ENCODE data around the gene MESP2. TPM values are rescaled to one million over a fixed set of nuclear protein-coding genes. Genes with fewer than 3 reads are reported as not detected.

Gene MESP2
- total and polyA plus RNA-seq, 2 of the 13 experiments (the other 11 are each of a cell fraction or from before 2014, with no cell fraction given) = not detected

- TF ChIP-seq ZSCAN21 (CRISPR knock-in tag; IDR thresholded peaks at IDR 0.05; ENCODE audit: borderline replicate concordance) = no peak
- no peak for TF ChIP-seq SALL2 (CRISPR knock-in tag; IDR thresholded peaks at IDR 0.05)
- peak; percentile 57; the same call in 1 of the 2 replicates for TF ChIP-seq TOPORS (CRISPR knock-in tag; IDR thresholded peaks at IDR 0.05)
- TF ChIP-seq, protein P1, sequence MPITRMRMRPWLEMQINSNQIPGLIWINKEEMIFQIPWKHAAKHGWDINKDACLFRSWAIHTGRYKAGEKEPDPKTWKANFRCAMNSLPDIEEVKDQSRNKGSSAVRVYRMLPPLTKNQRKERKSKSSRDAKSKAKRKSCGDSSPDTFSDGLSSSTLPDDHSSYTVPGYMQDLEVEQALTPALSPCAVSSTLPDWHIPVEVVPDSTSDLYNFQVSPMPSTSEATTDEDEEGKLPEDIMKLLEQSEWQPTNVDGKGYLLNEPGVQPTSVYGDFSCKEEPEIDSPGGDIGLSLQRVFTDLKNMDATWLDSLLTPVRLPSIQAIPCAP (CRISPR knock-in tag; IDR thresholded peaks at IDR 0.05; ENCODE audit: low read depth) = no peak
- no peak for TF ChIP-seq SMAD9 (CRISPR knock-in tag; IDR thresholded peaks at IDR 0.05)
- no peak for TF ChIP-seq ZNF24 (IDR thresholded peaks at IDR 0.05)
- no peak; the same call in 1 of the 2 replicates for TF ChIP-seq MED13 (CRISPR knock-in tag; IDR thresholded peaks at IDR 0.05)
- no peak for TF ChIP-seq BHLHE40 (IDR thresholded peaks at IDR 0.05; ENCODE audit: low read length)
- TF ChIP-seq MEIS2 (CRISPR knock-in tag; IDR thresholded peaks at IDR 0.05) = peak; percentile 35; the same call in 1 of the 2 replicates
- TF ChIP-seq MYPOP (CRISPR knock-in tag; IDR thresholded peaks at IDR 0.05) = peak; percentile 76; the same call in 1 of the 2 replicates
- TF ChIP-seq MTF2 (CRISPR knock-in tag; IDR thresholded peaks at IDR 0.05; ENCODE audit: borderline replicate concordance) = no peak
- TF ChIP-seq TEAD3 (CRISPR knock-in tag; optimal IDR thresholded peaks at IDR 0.05; ENCODE audit: borderline replicate concordance) = peak; percentile 83
- TF ChIP-seq, protein P2, sequence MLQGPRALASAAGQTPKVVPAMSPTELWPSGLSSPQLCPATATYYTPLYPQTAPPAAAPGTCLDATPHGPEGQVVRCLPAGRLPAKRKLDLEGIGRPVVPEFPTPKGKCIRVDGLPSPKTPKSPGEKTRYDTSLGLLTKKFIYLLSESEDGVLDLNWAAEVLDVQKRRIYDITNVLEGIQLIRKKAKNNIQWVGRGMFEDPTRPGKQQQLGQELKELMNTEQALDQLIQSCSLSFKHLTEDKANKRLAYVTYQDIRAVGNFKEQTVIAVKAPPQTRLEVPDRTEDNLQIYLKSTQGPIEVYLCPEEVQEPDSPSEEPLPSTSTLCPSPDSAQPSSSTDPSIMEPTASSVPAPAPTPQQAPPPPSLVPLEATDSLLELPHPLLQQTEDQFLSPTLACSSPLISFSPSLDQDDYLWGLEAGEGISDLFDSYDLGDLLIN (CRISPR knock-in tag; IDR thresholded peaks at IDR 0.05; ENCODE audit: borderline replicate concordance) = no peak
- TF ChIP-seq, protein P3, sequence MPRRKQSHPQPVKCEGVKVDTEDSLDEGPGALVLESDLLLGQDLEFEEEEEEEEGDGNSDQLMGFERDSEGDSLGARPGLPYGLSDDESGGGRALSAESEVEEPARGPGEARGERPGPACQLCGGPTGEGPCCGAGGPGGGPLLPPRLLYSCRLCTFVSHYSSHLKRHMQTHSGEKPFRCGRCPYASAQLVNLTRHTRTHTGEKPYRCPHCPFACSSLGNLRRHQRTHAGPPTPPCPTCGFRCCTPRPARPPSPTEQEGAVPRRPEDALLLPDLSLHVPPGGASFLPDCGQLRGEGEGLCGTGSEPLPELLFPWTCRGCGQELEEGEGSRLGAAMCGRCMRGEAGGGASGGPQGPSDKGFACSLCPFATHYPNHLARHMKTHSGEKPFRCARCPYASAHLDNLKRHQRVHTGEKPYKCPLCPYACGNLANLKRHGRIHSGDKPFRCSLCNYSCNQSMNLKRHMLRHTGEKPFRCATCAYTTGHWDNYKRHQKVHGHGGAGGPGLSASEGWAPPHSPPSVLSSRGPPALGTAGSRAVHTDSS (CRISPR knock-in tag; conservative IDR thresholded peaks at IDR 0.05) = no peak
- no peak for TF ChIP-seq ZNF10 (CRISPR knock-in tag; IDR thresholded peaks at IDR 0.05; ENCODE audit: borderline replicate concordance, low read depth)
- no peak; the same call in 1 of the 2 replicates for TF ChIP-seq NFKB2 (CRISPR knock-in tag; IDR thresholded peaks at IDR 0.05; ENCODE audit: borderline replicate concordance)
- no peak for TF ChIP-seq ZNF446 (CRISPR knock-in tag; IDR thresholded peaks at IDR 0.05)
- TF ChIP-seq, protein P4, sequence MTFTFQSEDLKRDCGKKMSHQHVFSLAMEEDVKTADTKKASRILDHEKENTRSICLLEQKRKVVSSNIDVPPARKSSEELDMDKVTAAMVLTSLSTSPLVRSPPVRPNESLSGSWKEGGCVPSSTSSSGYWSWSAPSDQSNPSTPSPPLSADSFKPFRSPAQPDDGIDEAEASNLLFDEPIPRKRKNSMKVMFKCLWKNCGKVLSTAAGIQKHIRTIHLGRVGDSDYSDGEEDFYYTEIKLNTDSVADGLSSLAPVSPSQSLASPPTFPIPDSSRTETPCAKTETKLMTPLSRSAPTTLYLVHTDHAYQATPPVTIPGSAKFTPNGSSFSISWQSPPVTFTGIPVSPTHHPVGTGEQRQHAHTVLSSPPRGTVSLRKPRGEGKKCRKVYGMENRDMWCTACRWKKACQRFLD (CRISPR knock-in tag; IDR thresholded peaks at IDR 0.05; ENCODE audit: borderline replicate concordance) = no peak
- peak; percentile 91 for TF ChIP-seq FOXP4 (CRISPR knock-in tag; IDR thresholded peaks at IDR 0.05)
- no peak for TF ChIP-seq ZNF441 (CRISPR knock-in tag; IDR thresholded peaks at IDR 0.05; ENCODE audit: borderline replicate concordance)
Observed at GRCh38 chr15:89809093-89809786, 33.1 kb downstream of the MESP2 start (continued).
